Heart left ventricle (tissue), 13 donors: Measurements from ENCODE around the gene INPP4B.

Source experiments
- CTCF ChIP-seq, 12 donors: fragments of 200-600 bp; sonication (generic) in 4 of 12; IDR thresholded peaks; one replicate each; pipeline versions ENCODE4 v1.5.0 to v1.8.0; 2018 to 2022; ENCODE audit warnings: antibody characterized with exemption in 12 of 12, mild to moderate bottlenecking in 5 of 12
- POLR2A ChIP-seq, 2 donors: fragments of 450-650 bp; IDR thresholded peaks; one replicate each; pipeline ENCODE4 v1.6.1; 2017; ENCODE audit warnings: antibody characterized with exemption in 2 of 2, mild to moderate bottlenecking in 2 of 2, moderate library complexity in 2 of 2
- donor health status: ischemic (EF 13 %, LVEDD 7.1; RV severe dilation, severe dysfunction).
- donor health status: DM: no; HTN: yes; CAD: no.
- donor health status: DM: no; HTN: no; CAD: no.
- donor health status: ischemic (EF 25% LVEDD 6.9; RV normal size, moderate dysfunction).
- donor health status: ischemic (EF 25% LVEDD 5.7; RV mildly dilated, moderate dysfunction).
- donor health status: ischemic (EF 35%, LVEDD 5.7; RV mildly dilated, moderate dysfunction).
- donor health status: nonischemic (EF 11% LVEDD 7.7; RV severe dilation, severe dysfunction).
- donor health status: DM: yes; HTN: yes; CAD: no.
- donor health status: PGD.
- donor health status: ischemic (EF 29% LVEDD 5.4; RV normal size, mild dysfunction).
- donor health status: nonischemic (EF 23%, LVEDD 6.1; RV moderate dilation, normal function).

GRCh38 chr4:142405695-142406498 lies 440.2 kb downstream of the INPP4B start:
- TF ChIP-seq CTCF (IDR thresholded peaks at IDR 0.05) (no peak), POLR2A (IDR thresholded peaks at IDR 0.05) (no peak)
